A673 (cell line): ENCODE data around the gene SLC13A5. TPM values are rescaled to one million over a fixed set of nuclear protein-coding genes. Genes with fewer than 3 reads are reported as not detected.

Source experiments
- BruUV-seq: library from RNA; stranded (reverse); fragments of 400-500 nt; replicated peaks from 2 replicates; lab custom pipeline; 2021; lab: Mats Ljungman, UMichigan
- CTCF ChIA-PET: fragments of 300-600 bp; sonication (Branson Sonifier 250); formaldehyde crosslinking; loops from one replicate; lab custom pipeline; 2022; ENCODE audit warnings: antibody characterized with exemption; lab: Charles Lee
- POLR2A ChIA-PET: fragments of 300-600 bp; sonication (Branson Sonifier 250); formaldehyde crosslinking; loops from one replicate; lab custom pipeline; 2022; ENCODE audit warnings: antibody characterized with exemption; ENCODE audit not compliant: low non-redundant PET; lab: Charles Lee
- DNase-seq: peaks from one replicate; pipeline ENCODE4 v3.0.0-alpha.2; 2015; ENCODE audit warnings: low spot score
- H3K27ac ChIP-seq: fragments of 200-600 bp; sonication (generic); 2 replicates; pipeline ENCODE4 v1.5.1; 2016; ENCODE audit warnings: mixed run types, low read depth, mild to moderate bottlenecking, mixed read lengths, antibody characterized with exemption, low read length; ENCODE audit not compliant: poor library complexity, severe bottlenecking
- H3K27me3 ChIP-seq: fragments of 200-600 bp; sonication (generic); replicated peaks from 2 replicates; pipeline ENCODE4 v1.6.1; 2017; ENCODE audit warnings: mixed run types, low read depth, mild to moderate bottlenecking, mixed read lengths, antibody characterized with exemption, low read length; ENCODE audit not compliant: insufficient read depth, poor library complexity
- H3K36me3 ChIP-seq: fragments of 200-600 bp; sonication (generic); 2 replicates; pipeline ENCODE4 v1.6.1; 2016; ENCODE audit warnings: mixed run types, mild to moderate bottlenecking, mixed read lengths, antibody characterized with exemption, low read length; ENCODE audit not compliant: insufficient read depth, poor library complexity, severe bottlenecking
- H3K4me1 ChIP-seq: fragments of 200-600 bp; sonication (generic); 2 replicates; pipeline ENCODE4 v1.6.1; 2017; ENCODE audit warnings: mixed run types, mild to moderate bottlenecking, mixed read lengths, antibody characterized with exemption, low read length; ENCODE audit not compliant: insufficient read depth, poor library complexity, severe bottlenecking
- H3K4me3 ChIP-seq: fragments of 200-600 bp; sonication (generic); 2 replicates; pipeline ENCODE4 v1.5.1; 2016; ENCODE audit warnings: low read depth, mixed run types, mild to moderate bottlenecking, mixed read lengths, low read length; ENCODE audit not compliant: poor library complexity, severe bottlenecking
- H3K9me3 ChIP-seq: fragments of 200-600 bp; sonication (generic); 2 replicates; pipeline ENCODE4 v1.6.1; 2016; ENCODE audit warnings: mixed run types, low read depth, mild to moderate bottlenecking, mixed read lengths, antibody characterized with exemption, low read length; ENCODE audit not compliant: poor library complexity, severe bottlenecking
- CTCF ChIP-seq: fragments of 300-800, 200-600 bp; sonication (generic); conservative IDR thresholded peaks from 2 replicates; pipeline ENCODE4 v1.5.1; 2017; ENCODE audit warnings: low read depth, mild to moderate bottlenecking, antibody characterized with exemption, low read length, moderate library complexity, mixed read lengths
- EZH2 ChIP-seq: fragments of 200-600 bp; sonication (generic); IDR thresholded peaks from 2 replicates; pipeline ENCODE4 v1.6.1; 2017; ENCODE audit warnings: borderline replicate concordance, low read depth, mild to moderate bottlenecking, mixed read lengths, antibody characterized with exemption, low read length; ENCODE audit not compliant: poor library complexity, severe bottlenecking
- intact Hi-C: fragments of 100-400 bp; cut with micrococcal nuclease; formaldehyde crosslinking; loops from one replicate; pipeline ENCODE4 v1.10.0; 2022; ENCODE audit not compliant: unreplicated experiment
- total RNA-seq: library from RNA; stranded (reverse); gene quantifications from 2 replicates; pipeline ENCODE4 v1.2.3, GENCODE V29; 2021

Gene SLC13A5
- total RNA-seq, 1 experiment from 2014 or later: not detected

GRCh38 chr17:6683081-6683684 is 30.0 kb downstream of the SLC13A5 start:
- H3K4me1 ChIP-seq: no peaks in the 10 kb centered on the region
- DNase-seq: no peak
- no peaks in the 10 kb centered on the region for H3K9me3 ChIP-seq
- no peak overlapping the region for H3K27ac ChIP-seq
- TF ChIP-seq EZH2 (no peak), CTCF (no peak)
- peaks cover 21% of the 10 kb centered on the region for H3K27me3 ChIP-seq
- no peak overlapping the region for H3K4me3 ChIP-seq
- intact Hi-C loops: no loop called here
- CTCF ChIA-PET: interaction anchor here (0.6 kb wide), 1 partner anchor 43 kb away, joined by 3 read pairs; the partner anchor contains the start of genes KIAA0753 and TXNDC17
- no peaks in the 10 kb centered on the region for H3K36me3 ChIP-seq
- BruUV-seq: no TSS peak
- POLR2A ChIA-PET: no interaction called here

- no peak for DNase-seq
- intact Hi-C loops: no loop called here
- Histone ChIP-seq H3K36me3 (no peaks in the 10 kb centered on the region), H3K4me3 (no peak overlapping the region), H3K9me3 (no peaks in the 10 kb centered on the region), H3K27me3 (peaks cover 16% of the 10 kb centered on the region), H3K4me1 (no peaks in the 10 kb centered on the region), H3K27ac (no peak overlapping the region)
- POLR2A ChIA-PET: no interaction called here
- no TSS peak for BruUV-seq
- CTCF ChIA-PET: no interaction called here
- TF ChIP-seq CTCF (no peak), EZH2 (no peak)
Measured at GRCh38 chr17:6682339-6682738, 30.8 kb downstream of the SLC13A5 start.

GRCh38 chr17:6681671-6682070 is 31.5 kb downstream of the SLC13A5 start:
- POLR2A ChIA-PET: no interaction called here
- no TSS peak for BruUV-seq

More at GRCh38 chr17:6681671-6682070, 31.5 kb downstream of the SLC13A5 start:
- DNase-seq: no peak
- Histone ChIP-seq H3K9me3 (no peaks in the 10 kb centered on the region), H3K27ac (no peak overlapping the region), H3K4me3 (no peak overlapping the region), H3K36me3 (no peaks in the 10 kb centered on the region), H3K27me3 (peaks cover 16% of the 10 kb centered on the region), H3K4me1 (no peaks in the 10 kb centered on the region)
- CTCF ChIA-PET: interaction anchor here (0.6 kb wide), 1 partner anchor 15 kb away, joined by 3 read pairs; no protein-coding TSS in a partner anchor
- intact Hi-C loops: no loop called here
- TF ChIP-seq EZH2: no peak
- no peak for TF ChIP-seq CTCF
